Smooth muscle cell (in vitro differentiated cells): ENCODE results near the gene TXK. TPM values are rescaled to one million over a fixed set of nuclear protein-coding genes. Genes with fewer than 3 reads are reported as not detected.

ENCODE experiments used
- DNase-seq: peaks from one replicate; lab custom pipeline; 2025; ENCODE audit not compliant: unreplicated experiment; lab: John Stamatoyannopoulos, UW
- H2AFZ ChIP-seq: fragments of 200-600 bp; sonication (generic); 2 replicates; pipeline ENCODE4 v1.6.0; 2016; ENCODE audit warnings: antibody characterized with exemption, low read depth, mild to moderate bottlenecking
- H3F3A ChIP-seq: fragments of 200-600 bp; sonication (generic); 2 replicates; pipeline ENCODE4 v1.6.0; 2017; ENCODE audit warnings: antibody characterized with exemption, low read depth
- H3K27ac ChIP-seq: fragments of 200-600 bp; sonication (generic); 2 replicates; pipeline ENCODE4 v1.5.1; 2016; ENCODE audit warnings: low read depth, mild to moderate bottlenecking
- H3K27me3 ChIP-seq: fragments of 200-600 bp; sonication (generic); 2 replicates; pipeline ENCODE4 v1.6.1; 2016; ENCODE audit warnings: low read depth, mild to moderate bottlenecking
- H3K36me3 ChIP-seq: fragments of 200-600 bp; sonication (generic); 2 replicates; pipeline ENCODE4 v1.5.1; 2016; ENCODE audit warnings: low read depth
- H3K4me1 ChIP-seq: fragments of 200-600 bp; sonication (generic); 2 replicates; pipeline ENCODE4 v1.5.1; 2016; ENCODE audit warnings: low read depth
- H3K4me2 ChIP-seq: fragments of 200-600 bp; sonication (generic); 2 replicates; pipeline ENCODE4 v1.6.0; 2016; ENCODE audit warnings: mild to moderate bottlenecking
- H3K4me3 ChIP-seq: fragments of 200-600 bp; sonication (generic); 2 replicates; pipeline ENCODE4 v1.5.1; 2016; ENCODE audit warnings: mild to moderate bottlenecking
- H3K79me2 ChIP-seq: fragments of 200-600 bp; sonication (generic); 2 replicates; pipeline ENCODE4 v1.6.0; 2016; ENCODE audit warnings: low read depth, mild to moderate bottlenecking
- H3K9ac ChIP-seq: fragments of 200-600 bp; sonication (generic); 2 replicates; pipeline ENCODE4 v1.6.0; 2016; ENCODE audit warnings: low read depth
- H3K9me3 ChIP-seq: fragments of 200-600 bp; sonication (generic); replicated peaks from 2 replicates; pipeline ENCODE4 v1.5.1; 2016; ENCODE audit warnings: low read depth
- H4K20me1 ChIP-seq: fragments of 200-600 bp; sonication (generic); 2 replicates; pipeline ENCODE4 v1.6.0; 2016; ENCODE audit warnings: low read depth
- CTCF ChIP-seq: fragments of 200-600 bp; sonication (generic); IDR thresholded peaks from 2 replicates; pipeline ENCODE4 v1.5.1; 2017; ENCODE audit warnings: borderline replicate concordance, mild to moderate bottlenecking, antibody characterized with exemption; ENCODE audit not compliant: insufficient read depth, poor library complexity, severe bottlenecking
- WGBS: methylation state at CpG from one replicate; pipeline ENCODE4 v1.1.7; 2016; ENCODE audit warnings: low lambda C conversion rate; 5-methylcytosine and 5-hydroxymethylcytosine counted together
- polyA plus RNA-seq: library from polyadenylated mRNA; unstranded; fragments of >200 nt; fragmentation: Nextera tagmentation; extraction: Ambion mirVana; gene quantifications from 2 replicates; pipeline ENCODE4 v1.2.1, GENCODE V29; 2016
- total RNA-seq: library from RNA; depleted of rRNA; stranded (reverse); fragments of >200 nt; gene quantifications from 2 replicates; pipeline ENCODE4 v1.2.3, GENCODE V29; 2014

TXK gene
- total and polyA plus RNA-seq, 2 experiments from 2014 or later, result 0.09 TPM; not detected in 1

GRCh38 chr4:48152259-48152658 lies 18.2 kb upstream of the TXK start:
- no peak for DNase-seq
- H3K27me3 ChIP-seq, result no peaks in the 10 kb centered on the region
- H3K9me3 ChIP-seq, result no peaks in the 10 kb centered on the region
- no peak overlapping the region for H3K4me2 ChIP-seq
- H3K36me3 ChIP-seq, result peaks cover 3% of the 10 kb centered on the region
- TF ChIP-seq CTCF, result no peak
- no peak overlapping the region for H3K27ac ChIP-seq
- no peaks in the 10 kb centered on the region for H4K20me1 ChIP-seq
- no peaks in the 10 kb centered on the region for H3F3A ChIP-seq
- H3K4me1 ChIP-seq, result no peaks in the 10 kb centered on the region
- no peak overlapping the region for H3K9ac ChIP-seq
- no peak overlapping the region for H3K4me3 ChIP-seq
- no peaks in the 10 kb centered on the region for H3K79me2 ChIP-seq
- no peak overlapping the region for H2AFZ ChIP-seq
- 91% methylated on average over 5 of the region's 5 CpGs for WGBS

- no peak for TF ChIP-seq CTCF
- 90% methylated on average over 3 of the region's 3 CpGs for WGBS
- Histone ChIP-seq H3K27ac (no peak overlapping the region), H3K36me3 (peaks cover under 1% of the 10 kb centered on the region), H4K20me1 (no peaks in the 10 kb centered on the region), H3K9me3 (no peaks in the 10 kb centered on the region), H3F3A (no peaks in the 10 kb centered on the region), H3K27me3 (no peaks in the 10 kb centered on the region), H3K4me3 (no peak overlapping the region), H3K9ac (no peak overlapping the region), H3K4me2 (no peak overlapping the region), H3K79me2 (no peaks in the 10 kb centered on the region), H3K4me1 (peaks cover 5% of the 10 kb centered on the region), H2AFZ (no peak overlapping the region)
- no peak for DNase-seq
Observed at GRCh38 chr4:48149827-48150370, 15.8 kb upstream of the TXK start.

DNA sequence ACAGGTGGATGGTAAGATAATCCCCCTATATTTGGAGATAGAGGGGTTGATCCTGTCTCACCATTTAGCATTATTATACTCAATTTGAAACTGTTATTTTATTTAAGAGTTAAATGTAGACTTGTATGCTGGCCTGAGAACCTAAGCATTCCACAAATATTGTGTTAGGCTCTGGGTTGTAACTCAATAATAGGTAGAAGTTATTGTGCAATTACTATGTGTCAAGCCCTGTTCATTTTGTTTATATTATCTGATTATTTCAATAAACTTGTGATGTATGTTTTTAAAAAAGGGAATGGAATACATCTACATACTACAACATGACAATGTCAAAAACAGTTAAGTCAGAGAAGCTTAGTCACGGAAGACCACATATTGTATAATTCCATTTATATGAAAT lies 13.6 kb upstream of the TXK start:
- Histone ChIP-seq H4K20me1 (no peaks in the 10 kb centered on the region), H3K4me3 (no peak overlapping the region), H2AFZ (no peak overlapping the region), H3K4me1 (peaks cover 5% of the 10 kb centered on the region), H3K9ac (no peak overlapping the region), H3K4me2 (no peak overlapping the region), H3K27ac (no peak overlapping the region), H3K36me3 (no peaks in the 10 kb centered on the region), H3F3A (no peaks in the 10 kb centered on the region), H3K27me3 (no peaks in the 10 kb centered on the region), H3K9me3 (no peaks in the 10 kb centered on the region), H3K79me2 (no peaks in the 10 kb centered on the region)
- no peak for TF ChIP-seq CTCF
- WGBS, result 94% methylated on average over 1 of the region's 1 CpG
- DNase-seq, result no peak

- H4K20me1 ChIP-seq, result no peaks in the 10 kb centered on the region
- H3K9ac ChIP-seq, result no peak overlapping the region
- no peaks in the 10 kb centered on the region for H3K27me3 ChIP-seq
- no peaks in the 10 kb centered on the region for H3K79me2 ChIP-seq
- H3K4me1 ChIP-seq, result peaks cover 5% of the 10 kb centered on the region
- H3K27ac ChIP-seq, result no peak overlapping the region
- 48% methylated on average over 2 of the region's 2 CpGs for WGBS
- peak; percentile 61 for TF ChIP-seq CTCF
- H2AFZ ChIP-seq, result no peak overlapping the region
- H3K36me3 ChIP-seq, result no peaks in the 10 kb centered on the region
- H3K4me2 ChIP-seq, result no peak overlapping the region
- no peak overlapping the region for H3K4me3 ChIP-seq
- H3F3A ChIP-seq, result no peaks in the 10 kb centered on the region
- no peak for DNase-seq
- H3K9me3 ChIP-seq, result no peaks in the 10 kb centered on the region
Observed at GRCh38 chr4:48141048-48141447, 7.0 kb upstream of the TXK start.
